GM23338 (cell line): Measurements from ENCODE around the gene ZFYVE28. TPM values are rescaled to one million over a fixed set of nuclear protein-coding genes. Genes with fewer than 3 reads are reported as not detected.

Source experiments
- ATAC-seq: fragments of 200-7000 bp; cut with Tn5 transposase; 3 replicates; pipeline ENCODE4 v1.9.1; 2020
- DNase-seq: peaks from one replicate; pipeline ENCODE4 v3.0.0-alpha.2; 2015; ENCODE audit warnings: low spot score
- H2AFZ ChIP-seq: fragments of 200-600 bp; sonication (generic); 2 replicates; pipeline ENCODE4 v1.8.0; 2016; ENCODE audit warnings: antibody characterized with exemption, mild to moderate bottlenecking, moderate library complexity
- H3F3A ChIP-seq: fragments of 200-600 bp; sonication (generic); replicated peaks from 2 replicates; pipeline ENCODE4 v1.8.0; 2017; ENCODE audit warnings: antibody characterized with exemption, mixed run types, low read depth
- H3K27ac ChIP-seq: fragments of 200-600 bp; sonication (generic); 2 replicates; pipeline ENCODE4 v1.6.1; 2016; ENCODE audit warnings: low read depth
- H3K27me3 ChIP-seq: fragments of 200-600 bp; sonication (generic); 2 replicates; pipeline ENCODE4 v1.8.0; 2016; ENCODE audit warnings: mild to moderate bottlenecking, mixed run types, moderate library complexity; ENCODE audit not compliant: insufficient read depth
- H3K36me3 ChIP-seq: fragments of 200-600 bp; sonication (generic); 2 replicates; pipeline ENCODE4 v1.8.0; 2016; ENCODE audit warnings: mild to moderate bottlenecking; ENCODE audit not compliant: insufficient read depth
- H3K4me1 ChIP-seq: fragments of 200-600 bp; sonication (generic); 2 replicates; pipeline ENCODE4 v1.8.0; 2016; ENCODE audit warnings: mild to moderate bottlenecking, moderate library complexity; ENCODE audit not compliant: insufficient read depth
- H3K4me2 ChIP-seq: fragments of 200-600 bp; sonication (generic); 2 replicates; pipeline ENCODE4 v1.7.1; 2017; ENCODE audit warnings: mixed run types
- H3K4me3 ChIP-seq: fragments of 200-600 bp; sonication (generic); 2 replicates; pipeline ENCODE4 v1.6.1; 2016; ENCODE audit warnings: mixed run types
- H3K79me2 ChIP-seq: fragments of 200-600 bp; sonication (generic); replicated peaks from 2 replicates; pipeline ENCODE4 v1.8.0; 2017; ENCODE audit warnings: mild to moderate bottlenecking; ENCODE audit not compliant: insufficient read depth
- H3K9me2 ChIP-seq: fragments of 200-600 bp; sonication (generic); 2 replicates; pipeline ENCODE4 v1.8.0; 2017; ENCODE audit not compliant: insufficient read depth
- H4K20me1 ChIP-seq: fragments of 200-600 bp; sonication (generic); replicated peaks from 2 replicates; pipeline ENCODE4 v1.8.0; 2017; ENCODE audit warnings: mild to moderate bottlenecking; ENCODE audit not compliant: insufficient read depth
- H3K27ac Mint-ChIP-seq: 2 replicates; pipeline ENCODE4 v1.8.0; 2020; ENCODE audit warnings: inconsistent platforms, mild to moderate bottlenecking, moderate library complexity, mixed read lengths
- H3K27me3 Mint-ChIP-seq: 3 replicates; pipeline ENCODE4 v1.8.0; 2022; ENCODE audit warnings: low read depth, mild to moderate bottlenecking, moderate library complexity, mixed read lengths, inconsistent platforms; ENCODE audit not compliant: insufficient read depth, poor library complexity
- H3K36me3 Mint-ChIP-seq: 3 replicates; pipeline ENCODE4 v1.8.0; 2021; ENCODE audit warnings: low read depth, mild to moderate bottlenecking, inconsistent platforms, moderate library complexity, mixed read lengths
- H3K4me1 Mint-ChIP-seq: 3 replicates; pipeline ENCODE4 v1.8.0; 2020; ENCODE audit warnings: mild to moderate bottlenecking, inconsistent platforms, mixed read lengths
- H3K4me3 Mint-ChIP-seq: 3 replicates; pipeline ENCODE4 v1.8.0; 2021; ENCODE audit warnings: moderate library complexity, mild to moderate bottlenecking, inconsistent platforms, mixed read lengths
- H3K9me3 Mint-ChIP-seq: 3 replicates; pipeline ENCODE4 v1.8.0; 2020; ENCODE audit warnings: moderate library complexity, mild to moderate bottlenecking, inconsistent platforms, mixed read lengths
- CREB1 ChIP-seq: fragments of 250-450 bp; sonication (Bioruptor Pico); IDR thresholded peaks from 2 replicates; pipeline ENCODE4 v1.5.0; 2020; ENCODE audit warnings: low read depth, mild to moderate bottlenecking, moderate library complexity
- CTCF ChIP-seq, 2 experiments: fragments of 200-600 bp in 1 of 2; sonication (generic) in 1 of 2; conservative IDR thresholded peaks; 2 replicates each; pipeline versions ENCODE4 v1.5.1 to v1.6.1; 2016 to 2017; ENCODE audit warnings: antibody characterized with exemption in 2 of 2, low read depth in 2 of 2, mild to moderate bottlenecking in 2 of 2, moderate library complexity in 1 of 2
- ETS1 ChIP-seq: IDR thresholded peaks from 2 replicates; pipeline ENCODE4 v1.6.1; 2016; ENCODE audit warnings: antibody characterized with exemption
- EZH2 ChIP-seq: fragments of 200-600 bp; sonication (generic); IDR thresholded peaks from one replicate; pipeline ENCODE4 v1.8.0; 2017; ENCODE audit warnings: antibody characterized with exemption, mild to moderate bottlenecking, low read depth; ENCODE audit not compliant: unreplicated experiment
- EZH2phosphoT487 ChIP-seq: fragments of 200-600 bp; sonication (generic); IDR thresholded peaks from one replicate; pipeline ENCODE4 v1.8.1; 2018; ENCODE audit warnings: antibody characterized with exemption; ENCODE audit not compliant: unreplicated experiment
- JUNB ChIP-seq: IDR thresholded peaks from one replicate; pipeline ENCODE4 v1.6.1; 2016; ENCODE audit warnings: antibody characterized with exemption; ENCODE audit not compliant: unreplicated experiment
- NANOG ChIP-seq: IDR thresholded peaks from 2 replicates; pipeline ENCODE4 v1.6.1; 2016; ENCODE audit warnings: antibody characterized with exemption, borderline replicate concordance
- POLR2AphosphoS5 ChIP-seq: IDR thresholded peaks from 2 replicates; pipeline ENCODE4 v1.6.1; 2016; ENCODE audit warnings: antibody characterized with exemption, low read depth
- REST ChIP-seq: IDR thresholded peaks from one replicate; pipeline ENCODE4 v1.6.1; 2018; ENCODE audit warnings: antibody characterized with exemption; ENCODE audit not compliant: unreplicated experiment
- STAT1 ChIP-seq: IDR thresholded peaks from one replicate; pipeline ENCODE4 v1.6.1; 2016; ENCODE audit warnings: antibody characterized with exemption; ENCODE audit not compliant: unreplicated experiment
- ZNF114 ChIP-seq: fragments of 250-450 bp; sonication (Bioruptor Pico); IDR thresholded peaks from 2 replicates; pipeline ENCODE4 v1.5.0; 2020; ENCODE audit warnings: mild to moderate bottlenecking, moderate library complexity
- ZNF331 ChIP-seq: fragments of 250-450 bp; sonication (Bioruptor Pico); IDR thresholded peaks from 2 replicates; pipeline ENCODE4 v1.5.0; 2020; ENCODE audit warnings: low read depth, mild to moderate bottlenecking, moderate library complexity
- ZNF462 ChIP-seq: fragments of 250-450 bp; sonication (Bioruptor Pico); IDR thresholded peaks from 2 replicates; pipeline ENCODE4 v1.5.0; 2020; ENCODE audit warnings: mild to moderate bottlenecking, moderate library complexity
- polyA plus RNA-seq: library from polyadenylated mRNA; unstranded; fragments of >200 nt; fragmentation: Nextera tagmentation; extraction: Ambion mirVana; gene quantifications from 2 replicates; pipeline ENCODE4 v1.2.1, GENCODE V29; 2016
- total RNA-seq: library from RNA; depleted of rRNA; stranded (reverse); fragments of >200 nt; shearing (Covaris generic); gene quantifications from 2 replicates; pipeline ENCODE4 v1.2.3, GENCODE V29; 2014

Gene ZFYVE28
- total and polyA plus RNA-seq, 2 experiments from 2014 or later: 2.6 to 4.6 TPM

GRCh38 chr4:2246384-2247127, 171.9 kb downstream of the ZFYVE28 start:
- no peak overlapping the region for H3K4me3 ChIP-seq
- H3K4me2 ChIP-seq: no peak overlapping the region
- H3K27me3 ChIP-seq: no peaks in the 10 kb centered on the region
- peaks cover 16% of the 10 kb centered on the region for H3K36me3 Mint-ChIP-seq
- H3K4me1 Mint-ChIP-seq: no peaks in the 10 kb centered on the region; the same call in 1 of the 3 replicates
- H3K27ac Mint-ChIP-seq: no peak overlapping the region
- no peaks in the 10 kb centered on the region; the same call in 1 of the 2 replicates for H3K36me3 ChIP-seq
- H3K4me3 Mint-ChIP-seq: no peak overlapping the region
- no peak for ATAC-seq
- H3K4me1 ChIP-seq: no peaks in the 10 kb centered on the region
- H3F3A ChIP-seq: no peaks in the 10 kb centered on the region
- no peaks in the 10 kb centered on the region for H3K79me2 ChIP-seq
- peaks cover 24% of the 10 kb centered on the region for H3K9me3 Mint-ChIP-seq
- peaks cover 8% of the 10 kb centered on the region for H3K27me3 Mint-ChIP-seq
- H4K20me1 ChIP-seq: no peaks in the 10 kb centered on the region
- no peak overlapping the region for H3K27ac ChIP-seq
- H3K9me2 ChIP-seq: no peaks in the 10 kb centered on the region
- TF ChIP-seq CTCF (conservative IDR thresholded peaks at IDR 0.05; ENCODE audit: low read depth in 2 of 2) (no peak), ETS1 (no peak), POLR2AphosphoS5 (no peak), REST (no peak), CREB1 (CRISPR knock-in tag) (no peak), JUNB (no peak), ZNF462 (CRISPR knock-in tag) (no peak), EZH2 (no peak), EZH2phosphoT487 (no peak), ZNF331 (CRISPR knock-in tag) (no peak), NANOG (no peak), STAT1 (no peak), ZNF114 (CRISPR knock-in tag) (no peak)
- DNase-seq: no peak
- H2AFZ ChIP-seq: no peak overlapping the region
